ENCODE results near the gene THAP7. TPM values are rescaled to one million over a fixed set of nuclear protein-coding genes. Genes with fewer than 3 reads are reported as not detected.
"Not testable (repeated sequence)": the region's sequence is repeated elsewhere in the genome, so short reads cannot be mapped to it uniquely, and the experiment has no call there.

The THAP7 gene
- total and polyA plus RNA-seq, 8 donors = 14.7 to 26.3 (median 20.0) TPM

DNA sequence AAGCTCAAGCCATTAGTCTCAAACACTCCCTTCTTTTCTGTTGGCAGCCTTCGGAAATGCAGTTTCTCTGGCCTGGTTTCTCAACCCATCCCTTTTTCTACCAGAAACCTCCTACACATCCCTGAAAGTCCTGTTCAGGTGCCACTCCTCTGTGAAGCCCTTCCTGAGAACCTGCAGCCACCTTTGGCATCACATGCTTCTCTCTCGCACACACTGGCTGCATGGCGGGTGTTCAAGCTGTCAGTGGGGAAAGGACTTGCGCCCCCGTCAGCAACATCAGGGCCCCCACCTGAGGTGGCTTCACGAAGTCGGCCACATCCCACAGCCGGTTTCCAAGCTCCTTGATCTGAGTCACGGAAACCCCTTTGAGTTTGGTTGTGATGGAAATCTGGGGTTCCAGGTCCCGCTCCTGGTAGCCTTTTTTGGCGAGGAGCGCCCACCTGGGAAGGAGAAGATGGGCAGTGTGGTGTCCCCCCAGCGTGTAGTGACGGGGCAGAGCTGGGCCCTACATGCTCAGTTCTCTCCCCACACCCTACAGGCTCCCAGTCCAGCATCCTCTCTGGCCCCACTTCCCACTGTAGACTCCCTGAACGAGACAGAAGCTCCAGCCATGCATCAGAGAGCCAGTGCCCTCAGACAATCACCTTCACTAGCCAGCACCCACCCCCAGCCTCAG, 42.1 kb upstream of the THAP7 start:
- ATAC-seq (no peak), DNase-seq (peak in 1 of 4 donors; percentile 25)
- Histone ChIP-seq H3K9me3 (no peaks in the 10 kb centered on the region), H3K27me3 (peaks cover 0 to 34% of the 10 kb centered on the region in 2 donors), H3K4me3 (no peak overlapping the region), H3K4me1 (peaks cover 7 to 13% of the 10 kb centered on the region in 2 donors), H3K36me3 (no peaks in the 10 kb centered on the region), H3K27ac (no peak overlapping the region)
- intact Hi-C loops (cut with DNase I) = no loop called here
- TF ChIP-seq CTCF (IDR thresholded peaks at IDR 0.05) = no peak

- no peak overlapping the region for H3K27ac ChIP-seq
These were observed 41.3 kb upstream of the THAP7 start for GRCh38 chr22:21042978-21043859.

GRCh38 chr22:21041937-21042336, 40.0 kb upstream of the THAP7 start:
- intact Hi-C loops (cut with DNase I) = no loop called here
- H3K27me3 ChIP-seq = peaks cover 0 to 34% of the 10 kb centered on the region in 2 donors
- no peak overlapping the region for H3K27ac ChIP-seq
- H3K4me3 ChIP-seq = no peak overlapping the region
- no peak for DNase-seq
- peaks cover 7 to 13% of the 10 kb centered on the region in 2 donors for H3K4me1 ChIP-seq
- no peaks in the 10 kb centered on the region for H3K36me3 ChIP-seq
- no peak for ATAC-seq
- H3K9me3 ChIP-seq = no peaks in the 10 kb centered on the region
- no peak for TF ChIP-seq CTCF (IDR thresholded peaks at IDR 0.05)

More at GRCh38 chr22:21042978-21043859, 41.3 kb upstream of the THAP7 start:
- H3K4me1 ChIP-seq = peaks cover 7 to 13% of the 10 kb centered on the region in 2 donors
- no peak overlapping the region for H3K4me3 ChIP-seq
- intact Hi-C loops (cut with DNase I) = no loop called here
- H3K36me3 ChIP-seq = no peaks in the 10 kb centered on the region
- ATAC-seq = no peak
- no peak for TF ChIP-seq CTCF (IDR thresholded peaks at IDR 0.05)
- peaks cover 0 to 34% of the 10 kb centered on the region in 2 donors for H3K27me3 ChIP-seq
- peak in 1 of 4 donors; percentile 20 for DNase-seq
- H3K9me3 ChIP-seq = no peaks in the 10 kb centered on the region

- H3K27ac ChIP-seq; H3K9me3 ChIP-seq; H3K36me3 ChIP-seq; DNase-seq; H3K4me1 ChIP-seq; ATAC-seq; H3K4me3 ChIP-seq; intact Hi-C loops (cut with DNase I): not testable (repeated sequence)
- peaks cover 0 to 17% of the 10 kb centered on the region in 2 donors for H3K27me3 ChIP-seq
These were observed 37.2 kb upstream of the THAP7 start for GRCh38 chr22:21039158-21039557.

DNA sequence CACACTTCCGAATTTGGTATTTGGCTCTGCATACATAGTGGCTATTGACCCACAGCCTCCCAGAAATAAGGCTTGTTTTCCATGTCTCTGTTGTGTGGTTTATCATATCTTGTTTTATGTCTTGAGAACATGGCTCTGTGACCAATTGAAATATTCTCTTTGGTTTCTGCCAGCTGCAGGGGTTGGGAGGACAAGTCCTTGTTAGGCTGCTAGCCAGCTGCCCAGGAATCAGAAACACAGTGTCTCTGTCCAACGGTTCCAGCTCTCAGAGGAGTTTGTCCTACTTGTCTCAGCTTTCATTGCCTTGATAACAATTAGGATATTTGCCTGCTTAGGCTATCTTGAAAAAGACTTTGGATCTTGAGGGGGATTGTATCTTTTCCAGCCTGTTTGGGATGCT, 36.5 kb upstream of the THAP7 start:
- H3K4me3 ChIP-seq = no peak overlapping the region
- TF ChIP-seq CTCF (IDR thresholded peaks at IDR 0.05) = no peak
- DNase-seq (peak in 1 of 4 donors; percentile 33), ATAC-seq (no peak)
- H3K27ac ChIP-seq = no peak overlapping the region
- no peaks in the 10 kb centered on the region for H3K4me1 ChIP-seq
- H3K36me3 ChIP-seq = no peaks in the 10 kb centered on the region
- no peaks in the 10 kb centered on the region for H3K9me3 ChIP-seq
- peaks cover 0 to 15% of the 10 kb centered on the region in 2 donors for H3K27me3 ChIP-seq
- intact Hi-C loops (cut with DNase I) = no loop called here
